SJCRH30 (cell line): ENCODE data around the gene PRKG2. TPM values are rescaled to one million over a fixed set of nuclear protein-coding genes. Genes with fewer than 3 reads are reported as not detected.

Source experiments
- DNase-seq, 2 experiments: peaks; one replicate each; pipeline ENCODE4 v3.0.0-alpha.2; 2015 to 2020
- H3K27ac ChIP-seq: fragments of 250-450 bp; sonication (Bioruptor Pico); 2 replicates; pipeline ENCODE4 v1.5.1; 2020; ENCODE audit warnings: mild to moderate bottlenecking, moderate library complexity
- H3K27me3 ChIP-seq: fragments of 250-450 bp; sonication (Bioruptor Pico); 2 replicates; pipeline ENCODE4 v1.5.1; 2020; ENCODE audit warnings: mild to moderate bottlenecking, moderate library complexity
- H3K36me3 ChIP-seq: fragments of 250-450 bp; sonication (Bioruptor Pico); 2 replicates; pipeline ENCODE4 v1.5.1; 2020; ENCODE audit warnings: mild to moderate bottlenecking, moderate library complexity
- H3K4me1 ChIP-seq: fragments of 250-450 bp; sonication (Bioruptor Pico); 2 replicates; pipeline ENCODE4 v1.5.1; 2020; ENCODE audit warnings: mild to moderate bottlenecking, moderate library complexity
- H3K4me3 ChIP-seq: fragments of 250-450 bp; sonication (Bioruptor Pico); 2 replicates; pipeline ENCODE4 v1.5.1; 2020; ENCODE audit warnings: mild to moderate bottlenecking, moderate library complexity
- H3K9me3 ChIP-seq: fragments of 250-450 bp; sonication (Bioruptor Pico); replicated peaks from 2 replicates; pipeline ENCODE4 v1.5.1; 2020; ENCODE audit warnings: mild to moderate bottlenecking, moderate library complexity
- total RNA-seq: library from RNA; depleted of rRNA; stranded (reverse); fragments of >200 nt; shearing (Covaris generic); gene quantifications from 2 replicates; pipeline ENCODE4 v1.2.3, GENCODE V29; 2014

Gene PRKG2
- total RNA-seq, 1 experiment from 2014 or later: not detected

- Histone ChIP-seq H3K4me3 (no peak overlapping the region), H3K27ac (no peak overlapping the region), H3K27me3 (no peaks in the 10 kb centered on the region), H3K36me3 (no peaks in the 10 kb centered on the region), H3K9me3 (no peaks in the 10 kb centered on the region), H3K4me1 (no peaks in the 10 kb centered on the region; the same call in 1 of the 2 replicates)
- no peak for DNase-seq
Observed at GRCh38 chr4:81199831-81200230, 15.2 kb downstream of the PRKG2 start.

GRCh38 chr4:81198609-81199008 is 16.4 kb downstream of the PRKG2 start:
- Histone ChIP-seq H3K4me1 (no peaks in the 10 kb centered on the region; the same call in 1 of the 2 replicates), H3K27ac (no peak overlapping the region), H3K9me3 (no peaks in the 10 kb centered on the region), H3K4me3 (no peak overlapping the region), H3K27me3 (no peaks in the 10 kb centered on the region), H3K36me3 (no peaks in the 10 kb centered on the region)
- DNase-seq: no peak

- no peak overlapping the region for H3K27ac ChIP-seq
- no peaks in the 10 kb centered on the region for H3K9me3 ChIP-seq
- DNase-seq: peak; percentile 44 to 73
- H3K4me1 ChIP-seq: no peaks in the 10 kb centered on the region; the same call in 1 of the 2 replicates
- no peaks in the 10 kb centered on the region for H3K36me3 ChIP-seq
- H3K27me3 ChIP-seq: no peaks in the 10 kb centered on the region
- no peak overlapping the region for H3K4me3 ChIP-seq
Observed at GRCh38 chr4:81197864-81198524, 17.0 kb downstream of the PRKG2 start.

- no peaks in the 10 kb centered on the region for H3K36me3 ChIP-seq
- H3K27ac ChIP-seq: no peak overlapping the region
- DNase-seq: no peak
- no peaks in the 10 kb centered on the region; the same call in 1 of the 2 replicates for H3K4me1 ChIP-seq
- H3K4me3 ChIP-seq: no peak overlapping the region
- no peaks in the 10 kb centered on the region for H3K27me3 ChIP-seq
- H3K9me3 ChIP-seq: no peaks in the 10 kb centered on the region
Observed at GRCh38 chr4:81196126-81196650, 18.8 kb downstream of the PRKG2 start.

- Histone ChIP-seq H3K4me1 (no peaks in the 10 kb centered on the region; the same call in 1 of the 2 replicates), H3K4me3 (no peak overlapping the region), H3K27me3 (no peaks in the 10 kb centered on the region), H3K27ac (no peak overlapping the region), H3K9me3 (no peaks in the 10 kb centered on the region), H3K36me3 (no peaks in the 10 kb centered on the region)
- DNase-seq: no peak
Observed at GRCh38 chr4:81195475-81195874, 19.5 kb downstream of the PRKG2 start.

GRCh38 chr4:81194286-81194685 is 20.7 kb downstream of the PRKG2 start:
- H3K4me1 ChIP-seq: no peaks in the 10 kb centered on the region; the same call in 1 of the 2 replicates
- H3K27ac ChIP-seq: no peak overlapping the region
- no peak for DNase-seq
- no peaks in the 10 kb centered on the region for H3K27me3 ChIP-seq
- no peaks in the 10 kb centered on the region for H3K9me3 ChIP-seq
- H3K36me3 ChIP-seq: no peaks in the 10 kb centered on the region
- H3K4me3 ChIP-seq: no peak overlapping the region

GRCh38 chr4:81180916-81181315 is 34.1 kb downstream of the PRKG2 start:
- H3K36me3 ChIP-seq: no peaks in the 10 kb centered on the region
- no peaks in the 10 kb centered on the region for H3K27me3 ChIP-seq
- no peak overlapping the region for H3K4me3 ChIP-seq
- no peaks in the 10 kb centered on the region for H3K4me1 ChIP-seq
- no peak for DNase-seq
- H3K9me3 ChIP-seq: no peaks in the 10 kb centered on the region; the same call in 1 of the 2 replicates
- H3K27ac ChIP-seq: no peak overlapping the region

GRCh38 chr4:81179326-81179725 is 35.7 kb downstream of the PRKG2 start:
- no peaks in the 10 kb centered on the region for H3K36me3 ChIP-seq
- no peaks in the 10 kb centered on the region for H3K4me1 ChIP-seq
- H3K27ac ChIP-seq: no peak overlapping the region
- no peaks in the 10 kb centered on the region; the same call in 1 of the 2 replicates for H3K9me3 ChIP-seq
- no peak for DNase-seq
- no peaks in the 10 kb centered on the region for H3K27me3 ChIP-seq
- H3K4me3 ChIP-seq: no peak overlapping the region

- H3K9me3 ChIP-seq: no peaks in the 10 kb centered on the region; the same call in 1 of the 2 replicates
- no peak for DNase-seq
- H3K27me3 ChIP-seq: no peaks in the 10 kb centered on the region
Observed at GRCh38 chr4:81173213-81173612, 41.8 kb downstream of the PRKG2 start.

GRCh38 chr4:81166458-81167160 is 48.4 kb downstream of the PRKG2 start:
- Histone ChIP-seq H3K27ac (no peak overlapping the region), H3K9me3 (no peaks in the 10 kb centered on the region)
- DNase-seq: no peak

More at GRCh38 chr4:81173213-81173612, 41.8 kb downstream of the PRKG2 start:
- Histone ChIP-seq H3K36me3 (no peaks in the 10 kb centered on the region), H3K27ac (no peak overlapping the region), H3K4me3 (no peak overlapping the region), H3K4me1 (no peaks in the 10 kb centered on the region)

GRCh38 chr4:81165861-81166430 is 49.1 kb downstream of the PRKG2 start:
- peak in 1 of 2 experiments; percentile 17 for DNase-seq
- Histone ChIP-seq H3K4me3 (no peak overlapping the region), H3K4me1 (no peaks in the 10 kb centered on the region), H3K9me3 (no peaks in the 10 kb centered on the region), H3K27ac (no peak overlapping the region), H3K27me3 (no peaks in the 10 kb centered on the region), H3K36me3 (no peaks in the 10 kb centered on the region)

More at GRCh38 chr4:81166458-81167160, 48.4 kb downstream of the PRKG2 start:
- no peaks in the 10 kb centered on the region for H3K4me1 ChIP-seq
- H3K27me3 ChIP-seq: no peaks in the 10 kb centered on the region
- H3K36me3 ChIP-seq: no peaks in the 10 kb centered on the region
- no peak overlapping the region for H3K4me3 ChIP-seq

GRCh38 chr4:81164623-81165416 is 50.2 kb downstream of the PRKG2 start:
- no peak overlapping the region for H3K4me3 ChIP-seq
- H3K4me1 ChIP-seq: no peaks in the 10 kb centered on the region
- no peaks in the 10 kb centered on the region for H3K27me3 ChIP-seq
- H3K9me3 ChIP-seq: no peaks in the 10 kb centered on the region
- no peaks in the 10 kb centered on the region for H3K36me3 ChIP-seq
- H3K27ac ChIP-seq: no peak overlapping the region
- DNase-seq: no peak

GRCh38 chr4:81164126-81164525 is 50.9 kb downstream of the PRKG2 start:
- Histone ChIP-seq H3K4me3 (no peak overlapping the region), H3K9me3 (no peaks in the 10 kb centered on the region), H3K4me1 (no peaks in the 10 kb centered on the region), H3K27ac (no peak overlapping the region), H3K36me3 (no peaks in the 10 kb centered on the region), H3K27me3 (no peaks in the 10 kb centered on the region)
- DNase-seq: no peak

- Histone ChIP-seq H3K4me1 (no peaks in the 10 kb centered on the region), H3K4me3 (no peak overlapping the region), H3K27me3 (no peaks in the 10 kb centered on the region), H3K9me3 (no peaks in the 10 kb centered on the region), H3K36me3 (no peaks in the 10 kb centered on the region), H3K27ac (no peak overlapping the region)
- DNase-seq: no peak
Observed at GRCh38 chr4:81162752-81163458, 52.1 kb downstream of the PRKG2 start.
